HEK293 (cell line): ENCODE results near the gene UROC1.

Source experiments
- CTCF ChIA-PET: fragments of 350-600 bp; formaldehyde crosslinking; extraction: SDS; loops from one replicate; lab custom pipeline; 2021; ENCODE audit warnings: antibody characterized with exemption; lab: Yijun Ruan, JAX
- POLR2A ChIA-PET: fragments of 300-600 bp; formaldehyde crosslinking; extraction: SDS; loops from one replicate; lab custom pipeline; 2020; ENCODE audit warnings: antibody characterized with exemption, inconsistent platforms; lab: Yijun Ruan, JAX
- H3K27ac ChIP-seq: fragments of 200-500 bp; sonication (Bioruptor generic); 2 replicates; pipeline ENCODE4 v1.5.1; 2014; ENCODE audit warnings: low read depth, low read length, control low read depth, inconsistent platforms; ENCODE audit errors: extremely low read depth
- H3K36me3 ChIP-seq, 2 experiments: fragments of 200-500 bp in 1 of 2; sonication (Bioruptor generic) in 1 of 2; 1 replicate in 1 of 2; 2 replicates in 1 of 2; pipeline ENCODE4 v1.5.1; 2014 to 2017; ENCODE audit warnings: inconsistent platforms in 2 of 2, low read length in 2 of 2; ENCODE audit not compliant: control insufficient read depth in 2 of 2, insufficient read depth in 1 of 2
- H3K4me1 ChIP-seq: fragments of 200-500 bp; sonication (Bioruptor generic); 2 replicates; pipeline ENCODE4 v1.5.1; 2014; ENCODE audit warnings: mild to moderate bottlenecking, low read length, inconsistent platforms; ENCODE audit not compliant: control insufficient read depth, insufficient read depth
- H3K4me3 ChIP-seq: 2 replicates; pipeline ENCODE4 v1.5.1; 2011; ENCODE audit warnings: low read depth, mild to moderate bottlenecking, control low read depth, low read length, moderate library complexity
- H3K9me3 ChIP-seq: fragments of 200-500 bp; sonication (Bioruptor generic); 2 replicates; pipeline ENCODE4 v1.5.1; 2014; ENCODE audit warnings: low read depth, low read length, inconsistent platforms; ENCODE audit not compliant: control insufficient read depth, insufficient read depth
- HOXA7 ChIP-seq: sonication (generic); formaldehyde crosslinking; IDR thresholded peaks from 2 replicates; pipeline ENCODE4 v1.8.1; 2022; ENCODE audit warnings: missing genetic modification reagents, borderline replicate concordance
- PATZ1 ChIP-seq: fragments of 450-650 bp; formaldehyde crosslinking; IDR thresholded peaks from 2 replicates; pipeline ENCODE4 v1.5.1; 2016; ENCODE audit warnings: missing biosample characterization, missing genetic modification characterization
- REST ChIP-seq: fragments of 450-650 bp; formaldehyde crosslinking; IDR thresholded peaks from 2 replicates; pipeline ENCODE4 v1.5.1; 2016; ENCODE audit warnings: missing biosample characterization, missing genetic modification characterization
- SCRT2 ChIP-seq: fragments of 450-650 bp; formaldehyde crosslinking; IDR thresholded peaks from 2 replicates; pipeline ENCODE4 v1.5.1; 2016; ENCODE audit warnings: missing biosample characterization, missing genetic modification characterization
- ZFP3 ChIP-seq: fragments of 450-650 bp; formaldehyde crosslinking; IDR thresholded peaks from 2 replicates; pipeline ENCODE4 v1.5.1; 2016; ENCODE audit warnings: low read depth, missing biosample characterization, missing genetic modification characterization
- ZIC2 ChIP-seq: fragments of 450-650 bp; formaldehyde crosslinking; IDR thresholded peaks from 2 replicates; pipeline ENCODE4 v1.5.1; 2016; ENCODE audit warnings: missing biosample characterization, missing genetic modification characterization
- ZNF138 ChIP-seq: fragments of 450-650 bp; formaldehyde crosslinking; IDR thresholded peaks from 2 replicates; pipeline ENCODE4 v1.5.1; 2016; ENCODE audit warnings: missing biosample characterization, missing genetic modification characterization, borderline replicate concordance
- ZNF146 ChIP-seq: fragments of 450-650 bp; formaldehyde crosslinking; IDR thresholded peaks from 2 replicates; pipeline ENCODE4 v1.5.1; 2016; ENCODE audit warnings: missing biosample characterization, missing genetic modification characterization
- ZNF16 ChIP-seq: fragments of 450-650 bp; formaldehyde crosslinking; IDR thresholded peaks from 2 replicates; pipeline ENCODE4 v1.5.1; 2016; ENCODE audit warnings: low read depth, missing biosample characterization, missing genetic modification characterization
- ZNF184 ChIP-seq: fragments of 450-650 bp; IDR thresholded peaks from 2 replicates; pipeline ENCODE4 v1.5.1; 2018; ENCODE audit warnings: missing biosample characterization, mild to moderate bottlenecking, missing genetic modification characterization
- ZNF211 ChIP-seq: fragments of 450-650 bp; formaldehyde crosslinking; IDR thresholded peaks from 2 replicates; pipeline ENCODE4 v1.5.1; 2016; ENCODE audit warnings: low read depth, missing biosample characterization, missing genetic modification characterization
- ZNF266 ChIP-seq: fragments of 450-650 bp; formaldehyde crosslinking; IDR thresholded peaks from 2 replicates; pipeline ENCODE4 v1.5.1; 2016; ENCODE audit warnings: missing biosample characterization, missing genetic modification characterization, low read depth
- ZNF292 ChIP-seq: fragments of 450-650 bp; formaldehyde crosslinking; IDR thresholded peaks from 2 replicates; pipeline ENCODE4 v1.5.1; 2016; ENCODE audit warnings: low read depth, missing biosample characterization, missing genetic modification characterization, borderline replicate concordance
- ZNF37A ChIP-seq: fragments of 450-650 bp; IDR thresholded peaks from 2 replicates; pipeline ENCODE4 v1.5.1; 2018; ENCODE audit warnings: missing biosample characterization, missing genetic modification characterization
- ZNF423 ChIP-seq: fragments of 450-650 bp; formaldehyde crosslinking; IDR thresholded peaks from 2 replicates; pipeline ENCODE4 v1.5.1; 2016; ENCODE audit warnings: missing biosample characterization, missing genetic modification characterization
- ZNF529 ChIP-seq: fragments of 450-650 bp; formaldehyde crosslinking; IDR thresholded peaks from 2 replicates; pipeline ENCODE4 v1.5.1; 2017; ENCODE audit warnings: missing genetic modification characterization, missing biosample characterization; ENCODE audit not compliant: insufficient replicate concordance
- ZNF544 ChIP-seq: fragments of 450-650 bp; formaldehyde crosslinking; IDR thresholded peaks from 2 replicates; pipeline ENCODE4 v1.5.0; 2017; ENCODE audit warnings: missing biosample characterization, missing genetic modification characterization
- ZNF548 ChIP-seq: fragments of 450-650 bp; formaldehyde crosslinking; IDR thresholded peaks from 2 replicates; pipeline ENCODE4 v1.5.1; 2016; ENCODE audit warnings: missing biosample characterization, missing genetic modification characterization
- ZNF596 ChIP-seq: fragments of 450-650 bp; IDR thresholded peaks from 2 replicates; pipeline ENCODE4 v1.5.0; 2018; ENCODE audit warnings: missing biosample characterization, mild to moderate bottlenecking, missing genetic modification characterization, moderate library complexity
- ZNF629 ChIP-seq: fragments of 450-650 bp; formaldehyde crosslinking; IDR thresholded peaks from 2 replicates; pipeline ENCODE4 v1.5.1; 2017; ENCODE audit warnings: missing biosample characterization, missing genetic modification characterization
- ZXDB ChIP-seq: fragments of 450-650 bp; formaldehyde crosslinking; IDR thresholded peaks from 2 replicates; pipeline ENCODE4 v1.5.1; 2016; ENCODE audit warnings: missing biosample characterization, missing genetic modification characterization
- TF ChIP-seq, protein P1 (sequence below): fragments of 450-650 bp; formaldehyde crosslinking; IDR thresholded peaks from 2 replicates; pipeline ENCODE4 v1.5.1; 2016; ENCODE audit warnings: missing biosample characterization, missing genetic modification characterization
- TF ChIP-seq, protein P2 (sequence below): fragments of 450-650 bp; formaldehyde crosslinking; IDR thresholded peaks from 2 replicates; pipeline ENCODE4; 2016; ENCODE audit warnings: missing biosample characterization, missing genetic modification characterization

The UROC1 gene

DNA sequence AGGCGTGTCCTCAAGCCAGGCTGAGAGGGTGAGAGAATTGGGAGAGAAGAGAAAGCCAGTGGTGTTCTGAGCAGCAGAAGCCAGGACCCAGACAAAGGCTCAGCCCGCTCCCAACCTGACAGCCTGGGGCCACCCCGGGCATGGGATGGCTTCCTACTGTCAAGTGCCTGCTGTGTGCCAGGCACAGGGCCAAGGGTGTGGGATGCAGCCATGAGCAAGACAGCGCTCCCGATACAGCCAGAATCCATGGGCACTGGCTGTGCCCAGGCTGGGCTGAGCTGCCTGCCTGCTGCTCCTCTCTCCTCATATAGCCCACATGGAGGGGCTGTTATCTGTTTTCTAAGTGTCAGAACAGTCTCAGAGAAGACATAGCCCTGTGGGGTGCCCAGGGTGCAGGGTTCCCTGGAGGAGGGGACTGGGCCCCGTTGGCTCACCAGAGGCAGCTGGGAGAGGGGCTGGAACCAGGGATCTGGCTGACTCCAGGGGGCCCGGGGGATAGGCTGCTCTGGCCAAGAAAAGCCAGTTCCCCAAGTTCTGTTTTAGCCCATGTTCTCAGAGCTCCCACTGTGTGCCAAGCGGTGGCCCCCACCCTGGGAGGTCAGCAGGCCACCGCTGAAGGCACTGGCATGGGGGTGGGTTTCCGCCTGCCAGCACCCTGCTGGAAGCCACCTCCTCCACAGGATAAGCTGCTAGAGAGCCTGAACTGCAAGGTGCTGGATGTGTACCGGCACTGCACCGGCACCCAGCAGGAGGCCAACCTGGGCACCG, 83.9 kb downstream of the UROC1 start:
- no peak overlapping the region for H3K27ac ChIP-seq
- CTCF ChIA-PET, result no interaction called here
- no peaks in the 10 kb centered on the region for H3K9me3 ChIP-seq
- no peak for TF ChIP-seq ZNF292
- TF ChIP-seq ZIC2 (tag by site-specific recombination), result peak; percentile 88
- no peak overlapping the region for H3K4me3 ChIP-seq
- H3K36me3 ChIP-seq, result peaks cover 0 to 45% of the 10 kb centered on the region in 2 experiments; a peak in 1 of 3 replicates
- no peaks in the 10 kb centered on the region for H3K4me1 ChIP-seq
- POLR2A ChIA-PET, result no interaction called here

GRCh38 chr3:126433105-126433430, 84.5 kb downstream of the UROC1 start:
- no peak overlapping the region for H3K27ac ChIP-seq
- no peak for TF ChIP-seq SCRT2
- TF ChIP-seq HOXA7 (CRISPR knock-in tag), result no peak
- TF ChIP-seq ZNF37A (tag by site-specific recombination), result no peak
- TF ChIP-seq, protein P1, sequence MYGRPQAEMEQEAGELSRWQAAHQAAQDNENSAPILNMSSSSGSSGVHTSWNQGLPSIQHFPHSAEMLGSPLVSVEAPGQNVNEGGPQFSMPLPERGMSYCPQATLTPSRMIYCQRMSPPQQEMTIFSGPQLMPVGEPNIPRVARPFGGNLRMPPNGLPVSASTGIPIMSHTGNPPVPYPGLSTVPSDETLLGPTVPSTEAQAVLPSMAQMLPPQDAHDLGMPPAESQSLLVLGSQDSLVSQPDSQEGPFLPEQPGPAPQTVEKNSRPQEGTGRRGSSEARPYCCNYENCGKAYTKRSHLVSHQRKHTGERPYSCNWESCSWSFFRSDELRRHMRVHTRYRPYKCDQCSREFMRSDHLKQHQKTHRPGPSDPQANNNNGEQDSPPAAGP, result no peak
- no peak for TF ChIP-seq ZNF138
- TF ChIP-seq ZNF548 (tag by site-specific recombination), result no peak
- no peak for TF ChIP-seq ZNF544 (tag by site-specific recombination)
- no peak for TF ChIP-seq ZNF266 (tag by site-specific recombination)
- no peak for TF ChIP-seq ZNF146 (tag by site-specific recombination)
- TF ChIP-seq ZNF16 (tag by site-specific recombination), result no peak
- no peak for TF ChIP-seq ZNF596 (tag by site-specific recombination)
- no peak for TF ChIP-seq ZNF211 (tag by site-specific recombination)
- TF ChIP-seq ZXDB (tag by site-specific recombination), result no peak
- TF ChIP-seq, protein P2, sequence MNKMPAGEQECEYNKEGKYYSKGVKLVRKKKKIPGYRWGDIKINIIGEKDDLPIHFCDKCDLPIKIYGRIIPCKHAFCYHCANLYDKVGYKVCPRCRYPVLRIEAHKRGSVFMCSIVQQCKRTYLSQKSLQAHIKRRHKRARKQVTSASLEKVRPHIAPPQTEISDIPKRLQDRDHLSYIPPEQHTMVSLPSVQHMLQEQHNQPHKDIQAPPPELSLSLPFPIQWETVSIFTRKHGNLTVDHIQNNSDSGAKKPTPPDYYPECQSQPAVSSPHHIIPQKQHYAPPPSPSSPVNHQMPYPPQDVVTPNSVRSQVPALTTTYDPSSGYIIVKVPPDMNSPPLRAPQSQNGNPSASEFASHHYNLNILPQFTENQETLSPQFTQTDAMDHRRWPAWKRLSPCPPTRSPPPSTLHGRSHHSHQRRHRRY (tag by site-specific recombination), result no peak
- TF ChIP-seq ZNF529 (tag by site-specific recombination), result no peak
- TF ChIP-seq ZNF423 (tag by site-specific recombination), result no peak
- CTCF ChIA-PET, result no interaction called here
- peaks cover 0 to 39% of the 10 kb centered on the region in 2 experiments; a peak in 1 of 3 replicates for H3K36me3 ChIP-seq
- POLR2A ChIA-PET, result no interaction called here
- no peaks in the 10 kb centered on the region for H3K9me3 ChIP-seq
- H3K4me3 ChIP-seq, result no peak overlapping the region
- H3K4me1 ChIP-seq, result no peaks in the 10 kb centered on the region

- ChIA-PET POLR2A (no interaction called here), CTCF (no interaction called here)
- Histone ChIP-seq H3K36me3 (peaks cover 0 to 33% of the 10 kb centered on the region in 2 experiments; a peak in 1 of 3 replicates), H3K4me3 (no peak overlapping the region), H3K4me1 (no peaks in the 10 kb centered on the region), H3K27ac (no peak overlapping the region), H3K9me3 (no peaks in the 10 kb centered on the region)
- TF ChIP-seq ZNF629 (tag by site-specific recombination) (no peak), ZNF184 (tag by site-specific recombination) (no peak), PATZ1 (tag by site-specific recombination) (no peak), REST (tag by site-specific recombination) (no peak), ZFP3 (tag by site-specific recombination) (no peak)
Measured at GRCh38 chr3:126432361-126433104, 85.0 kb downstream of the UROC1 start.
